OCI-LY1 (cell line): ENCODE measurements around the gene RHBDD3.

ENCODE experiments used
- EZH2 ChIP-seq: fragments of 200-600 bp; sonication (generic), shearing (Covaris generic); IDR thresholded peaks from 2 replicates; pipeline ENCODE4 v1.8.0; 2017; ENCODE audit warnings: borderline replicate concordance, mixed run types, mild to moderate bottlenecking, antibody characterized with exemption, low read length, moderate library complexity, mixed read lengths
- TF ChIP-seq, protein P1 (sequence below): fragments of 200-600 bp; sonication (generic), shearing (Covaris generic); IDR thresholded peaks from 2 replicates; pipeline ENCODE4 v1.5.1; 2017; ENCODE audit warnings: mild to moderate bottlenecking, antibody characterized with exemption, low read length, moderate library complexity, mixed read lengths

GRCh38 chr22:29310863-29311339, 43.1 kb upstream of the RHBDD3 start:
- TF ChIP-seq, protein P1, sequence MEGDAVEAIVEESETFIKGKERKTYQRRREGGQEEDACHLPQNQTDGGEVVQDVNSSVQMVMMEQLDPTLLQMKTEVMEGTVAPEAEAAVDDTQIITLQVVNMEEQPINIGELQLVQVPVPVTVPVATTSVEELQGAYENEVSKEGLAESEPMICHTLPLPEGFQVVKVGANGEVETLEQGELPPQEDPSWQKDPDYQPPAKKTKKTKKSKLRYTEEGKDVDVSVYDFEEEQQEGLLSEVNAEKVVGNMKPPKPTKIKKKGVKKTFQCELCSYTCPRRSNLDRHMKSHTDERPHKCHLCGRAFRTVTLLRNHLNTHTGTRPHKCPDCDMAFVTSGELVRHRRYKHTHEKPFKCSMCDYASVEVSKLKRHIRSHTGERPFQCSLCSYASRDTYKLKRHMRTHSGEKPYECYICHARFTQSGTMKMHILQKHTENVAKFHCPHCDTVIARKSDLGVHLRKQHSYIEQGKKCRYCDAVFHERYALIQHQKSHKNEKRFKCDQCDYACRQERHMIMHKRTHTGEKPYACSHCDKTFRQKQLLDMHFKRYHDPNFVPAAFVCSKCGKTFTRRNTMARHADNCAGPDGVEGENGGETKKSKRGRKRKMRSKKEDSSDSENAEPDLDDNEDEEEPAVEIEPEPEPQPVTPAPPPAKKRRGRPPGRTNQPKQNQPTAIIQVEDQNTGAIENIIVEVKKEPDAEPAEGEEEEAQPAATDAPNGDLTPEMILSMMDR: no peak
- TF ChIP-seq EZH2: no peak
